ENCODE measurements around the gene MUSTN1.

GRCh38 chr3:52866427-52866826, 31.6 kb upstream of the MUSTN1 start:
- TF ChIP-seq CTCF (optimal IDR thresholded peaks at IDR 0.05 in 1 of 3, IDR thresholded peaks at IDR 0.05 in 1 of 3, conservative IDR thresholded peaks at IDR 0.05 in 1 of 3; ENCODE audit: extremely low read depth in 1 of 3, insufficient read depth in 2 of 3, low read length in 3 of 3) = no peak
- TF ChIP-seq EZH2 (IDR thresholded peaks at IDR 0.05; ENCODE audit: low read length) = no peak

Measured in keratinocyte (primary cell).